Endothelial cell of hepatic sinusoid (primary cell): ENCODE results near the gene CHERP.
"Not testable (repeated sequence)": the region's sequence is repeated elsewhere in the genome, so short reads cannot be mapped to it uniquely, and the experiment has no call there.

ENCODE experiments used
- in situ Hi-C: cut with HindIII; loops from 2 replicates; pipeline ENCODE4 v1.10.0; 2017; ENCODE audit warnings: low sequenced_read_pairs

CHERP gene

DNA sequence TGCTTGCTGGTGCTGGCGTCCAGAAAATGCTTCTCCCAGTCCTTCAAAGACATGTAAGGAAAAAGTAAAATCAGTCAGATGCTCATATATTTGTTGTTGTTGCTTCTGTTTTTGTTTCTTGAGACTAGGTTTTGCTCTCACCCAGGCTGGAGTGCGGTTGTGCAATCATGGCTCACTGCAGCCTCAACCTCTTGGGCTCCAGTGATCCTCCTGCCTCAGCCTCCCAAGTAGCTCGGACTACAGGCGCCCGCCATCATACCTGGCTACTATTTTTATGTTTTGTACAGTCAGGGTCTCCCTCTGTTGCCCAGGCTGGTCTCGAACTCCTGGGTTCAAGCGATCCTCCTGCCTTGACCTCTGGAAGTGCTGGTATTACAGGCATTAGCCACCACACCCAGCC, 59.5 kb downstream of the CHERP start:
- in situ Hi-C loops = no loop called here

DNA sequence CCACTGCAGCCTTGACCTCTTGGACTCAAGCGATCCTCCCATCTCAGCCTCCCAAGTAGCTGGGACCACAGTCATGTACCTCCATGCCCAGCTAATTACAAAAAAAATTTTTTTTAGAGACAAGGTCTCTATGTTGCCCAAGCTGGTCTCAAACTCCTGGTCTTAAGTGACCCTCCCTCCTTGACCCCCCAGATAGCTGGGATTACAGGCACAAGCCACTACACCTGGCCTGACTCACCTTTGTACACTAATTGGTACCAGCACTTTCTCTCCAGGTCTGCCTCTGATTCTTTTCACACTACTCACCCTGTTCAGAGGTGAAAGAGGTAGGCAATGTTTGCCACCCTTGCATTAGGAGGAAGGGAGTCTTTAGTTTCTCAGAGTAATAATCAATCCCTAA, 64.9 kb downstream of the CHERP start:
- in situ Hi-C loops = no loop called here

DNA sequence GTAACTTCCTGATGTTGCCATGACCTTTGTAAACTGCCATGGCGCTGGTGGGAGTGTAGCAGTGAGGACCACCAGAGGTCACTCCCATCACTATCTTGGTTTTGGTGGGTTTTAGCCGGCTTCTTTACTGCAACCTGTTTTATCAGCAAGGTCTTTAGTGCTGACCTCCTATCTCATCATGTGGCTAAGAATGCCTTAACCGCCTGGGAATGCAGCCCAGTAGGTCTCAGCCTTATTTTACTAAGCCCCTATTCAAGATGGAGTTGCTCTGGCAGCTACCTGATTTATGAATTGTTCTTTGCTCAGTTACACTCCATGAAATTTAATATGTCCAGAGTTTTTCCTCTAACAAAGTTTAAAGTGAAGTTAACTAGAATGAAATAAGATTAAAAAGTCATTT, 65.8 kb downstream of the CHERP start:
- in situ Hi-C loops = no loop called here

DNA sequence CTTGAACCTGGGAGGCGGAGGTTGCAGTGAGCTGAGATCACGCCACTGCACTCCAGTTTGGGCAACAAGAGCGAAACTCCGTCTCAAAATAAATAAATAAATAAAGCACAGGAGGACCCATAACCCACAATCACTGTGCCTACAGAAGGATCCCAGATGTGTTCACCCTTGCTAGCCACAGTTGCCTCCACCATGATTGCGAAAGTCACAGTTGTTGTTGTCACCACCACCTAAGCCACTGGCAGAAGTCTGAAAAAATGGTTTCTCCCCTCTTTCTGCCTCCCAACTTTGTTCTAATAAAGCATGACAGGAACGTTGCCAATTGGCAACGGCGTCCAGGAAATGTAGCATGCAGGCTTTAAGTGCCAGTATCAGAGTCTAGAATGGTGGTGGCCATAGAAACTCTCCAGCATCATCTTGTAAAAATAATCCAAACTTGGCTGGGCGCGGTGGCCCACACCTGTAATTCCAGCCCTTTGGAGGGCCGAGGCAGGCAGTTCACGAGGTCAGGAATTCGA, 68.3 kb downstream of the CHERP start:
- in situ Hi-C loops = no loop called here

DNA sequence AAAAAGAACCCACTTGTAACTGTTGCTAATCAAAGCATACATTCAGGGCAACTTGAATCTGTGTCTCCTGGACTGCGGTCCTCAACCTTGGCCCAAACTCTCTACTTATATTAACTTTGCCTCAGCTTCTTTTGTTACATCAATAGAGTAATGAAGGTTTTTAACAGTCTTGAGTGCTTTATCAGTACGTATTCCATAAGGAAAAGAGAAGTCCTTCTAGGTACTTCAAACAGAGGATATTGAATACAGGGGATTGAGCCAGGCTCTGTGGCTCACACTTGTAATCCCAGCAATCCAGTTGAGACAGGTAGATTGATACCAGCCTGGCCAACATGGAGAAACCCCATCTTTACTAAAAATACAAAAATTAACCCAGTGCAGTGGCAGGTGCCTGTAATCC, 69.2 kb downstream of the CHERP start:
- in situ Hi-C loops = no loop called here

DNA sequence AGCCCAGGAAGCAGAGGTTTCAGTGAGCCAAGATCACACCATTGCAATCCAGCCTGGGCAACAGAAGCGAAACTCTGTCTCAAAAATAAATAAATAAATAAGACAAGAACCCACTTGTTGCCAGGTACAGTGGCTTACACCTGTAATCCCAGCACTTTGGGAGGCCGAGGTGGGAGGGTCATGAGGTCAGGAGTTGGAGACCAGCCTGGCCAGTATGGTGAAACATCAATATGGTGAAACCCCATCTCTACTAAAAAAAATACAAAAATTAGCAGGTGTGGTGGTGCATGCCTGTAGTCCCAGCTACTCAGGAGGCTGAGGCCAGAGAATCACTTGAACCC, 69.7 kb downstream of the CHERP start:
- in situ Hi-C loops = not testable (repeated sequence)

DNA sequence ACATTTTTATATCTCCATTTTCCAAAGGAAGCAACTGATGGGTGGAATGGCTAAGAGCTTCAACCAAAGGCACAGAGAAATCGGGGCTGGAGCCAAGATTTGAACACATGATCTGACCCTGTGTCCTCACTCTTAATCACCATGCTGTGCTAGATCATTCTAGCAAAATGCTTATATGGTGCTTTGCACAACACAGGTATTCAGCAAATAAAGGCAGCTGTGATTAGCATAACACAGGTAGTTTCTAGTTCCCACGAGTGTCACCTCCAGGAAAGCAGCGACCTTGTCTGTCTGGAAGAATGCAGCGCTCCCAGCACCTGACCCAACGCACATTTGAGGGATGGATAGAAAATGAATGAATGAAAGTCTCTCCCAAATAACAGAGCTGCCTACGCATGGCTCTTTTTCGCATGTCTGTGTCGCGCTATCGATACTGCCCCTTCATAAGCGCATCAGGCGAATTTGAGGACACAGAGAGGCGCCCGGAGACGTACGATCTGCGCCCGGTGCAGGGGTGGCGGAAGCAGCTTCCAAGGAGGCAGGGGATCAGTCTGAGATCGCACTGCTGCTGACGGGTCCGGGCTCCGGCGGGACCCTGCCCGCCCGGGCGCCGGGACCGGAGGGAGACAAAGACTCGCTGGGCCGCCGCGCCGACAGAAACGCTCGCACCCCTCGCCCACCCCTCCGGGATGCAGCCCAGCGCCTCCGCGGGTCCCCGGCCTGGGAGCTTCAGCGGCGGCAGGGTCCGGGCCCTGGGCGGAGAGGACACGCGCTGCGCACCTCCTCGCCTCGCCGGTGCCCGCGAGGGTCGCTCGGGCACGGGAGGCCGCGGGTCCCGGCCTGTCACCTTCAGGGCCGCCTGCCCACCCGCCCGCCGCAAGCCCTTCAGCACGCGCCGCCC, 71.1 kb downstream of the CHERP start:
- in situ Hi-C loops = no loop called here

DNA sequence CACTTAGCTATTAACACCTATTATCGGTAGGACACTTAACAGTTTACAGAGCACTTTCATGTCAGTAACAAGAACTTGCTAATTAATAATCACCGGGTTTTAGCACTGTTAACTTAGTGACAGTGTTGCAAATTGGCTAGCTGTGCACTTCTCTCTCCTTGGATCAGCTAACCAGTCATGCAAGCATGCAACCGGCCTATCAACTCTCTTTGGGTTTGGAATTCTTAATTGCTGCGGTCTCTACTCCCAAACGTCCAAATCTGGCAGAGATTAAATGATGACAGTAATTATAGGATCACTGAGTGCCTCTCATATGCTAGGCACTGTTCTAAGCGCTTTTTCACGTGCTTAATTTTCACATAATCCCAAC, 71.7 kb downstream of the CHERP start:
- in situ Hi-C loops = no loop called here
